Left lung (tissue), 10 donors: ENCODE measurements around the gene OTOG. TPM values are rescaled to one million over a fixed set of nuclear protein-coding genes. Genes with fewer than 3 reads are reported as not detected.

Experiments used
- ATAC-seq: fragments of 200-7000 bp; cut with Tn5 transposase; one replicate; pipeline ENCODE4 v1.9.1; 2020; ENCODE audit warnings: moderate library complexity
- DNase-seq, 4 donors: peaks; one replicate each; pipeline ENCODE4 v3.0.0-alpha.2; 2013 to 2020
- H3K27ac ChIP-seq, 2 donors: fragments of 200-600 bp; sonication (generic) in 1 of 2; one replicate each; pipeline versions ENCODE4 v1.5.0 to v1.8.0; 2020 to 2021
- H3K27me3 ChIP-seq, 2 donors: fragments of 200-600 bp; sonication (generic) in 1 of 2; one replicate each; pipeline versions ENCODE4 v1.5.0 to v1.8.0; 2020 to 2021
- H3K36me3 ChIP-seq, 2 donors: fragments of 200-600 bp; sonication (generic) in 1 of 2; one replicate each; pipeline versions ENCODE4 v1.5.0 to v1.8.0; 2020 to 2021
- H3K4me1 ChIP-seq, 2 donors: fragments of 200-600 bp; one replicate each; pipeline ENCODE4 v1.8.0; 2021
- H3K4me3 ChIP-seq, 2 donors: fragments of 200-600 bp; sonication (generic) in 1 of 2; one replicate each; pipeline versions ENCODE4 v1.5.0 to v1.8.0; 2020 to 2021; ENCODE audit warnings: mild to moderate bottlenecking in 1 of 2
- H3K9me3 ChIP-seq, 2 donors: fragments of 200-600 bp; sonication (generic) in 1 of 2; one replicate each; pipeline versions ENCODE4 v1.5.0 to v1.8.0; 2020 to 2021
- intact Hi-C, 2 donors: fragments of 100-400 bp; cut with DNase I; formaldehyde crosslinking; loops; one replicate each; pipeline versions ENCODE4 v1.11.2 to v1.14.2; 2022
- polyA plus RNA-seq, 6 donors: library from polyadenylated mRNA; unstranded; fragments of 120-200 nt; gene quantifications; one replicate each; pipeline ENCODE4 v1.2.1, GENCODE V29; 2013; ENCODE audit not compliant: insufficient read length in 6 of 6
- total RNA-seq, 2 donors: library from RNA; stranded (reverse); fragmentation: NEBNext Ultra II Directional; extraction: Animal tissue kit (Norgen Biotek cat#: 25700); gene quantifications; one replicate each; pipeline ENCODE4 v1.2.1, GENCODE V29; 2021
- TF ChIP-seq, protein P1 (sequence below), 2 donors: fragments of 200-600 bp; sonication (generic) in 1 of 2; IDR thresholded peaks; one replicate each; pipeline versions ENCODE4 v1.5.0 to v1.8.0; 2021; ENCODE audit warnings: antibody characterized with exemption in 2 of 2
- donor health status: DM: no; HTN: yes; CAD: no.
- donor health status: DM: no; HTN: no; CAD: no.

OTOG gene
- total and polyA plus RNA-seq, 8 donors, result 0.04 to 0.24 (median 0.11) TPM; not detected in 2

GRCh38 chr11:17571431-17572358 is 24.6 kb downstream of the OTOG start:
- intact Hi-C loops, result no loop called here
- H3K4me3 ChIP-seq, result no peak overlapping the region
- H3K27me3 ChIP-seq, result no peaks in the 10 kb centered on the region
- H3K36me3 ChIP-seq, result no peaks in the 10 kb centered on the region
- no peaks in the 10 kb centered on the region for H3K9me3 ChIP-seq
- no peak overlapping the region for H3K27ac ChIP-seq
- DNase-seq (no peak), ATAC-seq (no peak)
- H3K4me1 ChIP-seq, result no peaks in the 10 kb centered on the region
- TF ChIP-seq, protein P1, sequence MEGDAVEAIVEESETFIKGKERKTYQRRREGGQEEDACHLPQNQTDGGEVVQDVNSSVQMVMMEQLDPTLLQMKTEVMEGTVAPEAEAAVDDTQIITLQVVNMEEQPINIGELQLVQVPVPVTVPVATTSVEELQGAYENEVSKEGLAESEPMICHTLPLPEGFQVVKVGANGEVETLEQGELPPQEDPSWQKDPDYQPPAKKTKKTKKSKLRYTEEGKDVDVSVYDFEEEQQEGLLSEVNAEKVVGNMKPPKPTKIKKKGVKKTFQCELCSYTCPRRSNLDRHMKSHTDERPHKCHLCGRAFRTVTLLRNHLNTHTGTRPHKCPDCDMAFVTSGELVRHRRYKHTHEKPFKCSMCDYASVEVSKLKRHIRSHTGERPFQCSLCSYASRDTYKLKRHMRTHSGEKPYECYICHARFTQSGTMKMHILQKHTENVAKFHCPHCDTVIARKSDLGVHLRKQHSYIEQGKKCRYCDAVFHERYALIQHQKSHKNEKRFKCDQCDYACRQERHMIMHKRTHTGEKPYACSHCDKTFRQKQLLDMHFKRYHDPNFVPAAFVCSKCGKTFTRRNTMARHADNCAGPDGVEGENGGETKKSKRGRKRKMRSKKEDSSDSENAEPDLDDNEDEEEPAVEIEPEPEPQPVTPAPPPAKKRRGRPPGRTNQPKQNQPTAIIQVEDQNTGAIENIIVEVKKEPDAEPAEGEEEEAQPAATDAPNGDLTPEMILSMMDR (IDR thresholded peaks at IDR 0.05), result no peak

GRCh38 chr11:17572359-17572690 is 25.3 kb downstream of the OTOG start:
- no peak for DNase-seq
- Histone ChIP-seq H3K27me3 (no peaks in the 10 kb centered on the region), H3K9me3 (no peaks in the 10 kb centered on the region), H3K4me1 (no peaks in the 10 kb centered on the region), H3K4me3 (no peak overlapping the region), H3K36me3 (no peaks in the 10 kb centered on the region), H3K27ac (no peak overlapping the region)
- ATAC-seq, result no peak
- TF ChIP-seq, protein P1 (IDR thresholded peaks at IDR 0.05), result no peak
- intact Hi-C loops, result no loop called here

DNA sequence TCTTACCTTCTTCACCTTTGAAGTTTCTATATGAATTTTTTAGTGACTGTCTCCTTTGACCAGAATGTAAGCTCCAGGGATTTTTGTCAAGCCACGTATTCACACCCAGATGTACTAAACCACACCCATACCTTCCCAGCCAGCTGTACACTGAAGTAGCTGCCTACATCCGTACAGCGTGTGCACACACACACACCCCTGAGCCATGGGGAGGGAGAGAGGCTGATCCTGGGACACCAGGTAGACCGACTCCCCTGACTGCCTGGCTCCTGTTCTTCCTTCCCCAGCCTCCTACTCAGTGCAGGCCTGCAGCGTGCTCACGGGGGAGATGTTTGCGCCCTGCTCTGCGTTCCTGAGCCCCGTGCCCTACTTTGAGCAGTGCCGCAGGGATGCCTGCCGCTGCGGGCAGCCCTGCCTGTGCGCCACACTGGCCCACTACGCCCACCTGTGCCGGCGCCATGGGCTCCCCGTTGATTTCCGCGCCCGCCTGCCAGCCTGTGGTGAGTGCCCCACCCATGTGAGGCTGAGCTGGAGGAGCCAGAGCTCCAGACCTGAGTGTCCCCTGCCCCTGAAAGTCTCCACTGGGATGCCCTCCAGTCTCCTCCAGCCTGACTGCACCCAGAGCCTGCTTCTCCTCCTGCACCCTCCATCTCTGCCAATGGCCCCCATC is 25.9 kb downstream of the OTOG start:
- ATAC-seq (no peak), DNase-seq (no peak)
- H3K27me3 ChIP-seq, result no peaks in the 10 kb centered on the region
- TF ChIP-seq, protein P1 (IDR thresholded peaks at IDR 0.05), result no peak
- H3K4me1 ChIP-seq, result no peaks in the 10 kb centered on the region
- no peak overlapping the region for H3K27ac ChIP-seq
- H3K4me3 ChIP-seq, result no peak overlapping the region
- H3K9me3 ChIP-seq, result no peaks in the 10 kb centered on the region
- H3K36me3 ChIP-seq, result no peaks in the 10 kb centered on the region
- intact Hi-C loops, result no loop called here

DNA sequence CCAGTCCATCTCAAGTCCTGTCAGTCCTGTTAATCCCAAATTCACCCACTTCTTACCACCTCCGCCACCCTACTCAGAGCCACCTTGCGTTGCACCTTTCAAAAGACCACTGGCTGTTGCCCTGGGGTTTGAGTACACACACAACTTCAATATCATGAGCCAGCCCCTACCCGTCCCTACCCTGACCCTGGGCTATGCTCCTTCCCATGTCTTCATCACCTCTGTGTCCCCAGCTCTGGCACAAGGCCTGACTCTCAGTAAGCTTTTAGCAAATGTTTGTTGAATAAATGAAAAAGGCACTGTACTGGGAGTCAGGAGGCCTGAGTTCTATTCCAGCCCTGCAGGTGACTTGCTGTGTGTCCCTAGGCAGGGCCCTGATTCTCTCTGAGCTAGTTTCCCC is 26.5 kb downstream of the OTOG start:
- DNase-seq, result no peak
- Histone ChIP-seq H3K27me3 (no peaks in the 10 kb centered on the region), H3K4me1 (no peaks in the 10 kb centered on the region), H3K9me3 (no peaks in the 10 kb centered on the region), H3K4me3 (no peak overlapping the region), H3K36me3 (no peaks in the 10 kb centered on the region), H3K27ac (no peak overlapping the region)
- intact Hi-C loops, result no loop called here
- TF ChIP-seq, protein P1 (IDR thresholded peaks at IDR 0.05), result no peak
- no peak for ATAC-seq
